Body of pancreas (tissue), 4 donors: Measurements from ENCODE around the gene FRG2B.

Source experiments
- POLR2A ChIP-seq, 3 donors: fragments of 450-650 bp; IDR thresholded peaks; one replicate each; pipeline ENCODE4 v1.6.1; 2016; ENCODE audit warnings: antibody characterized with exemption in 3 of 3, mild to moderate bottlenecking in 2 of 3
- TF ChIP-seq, protein P1 (sequence below), 7 experiments: fragments of 450-650 bp in 4 of 7; fragments of 200-600 bp in 3 of 7; sonication (generic) in 3 of 7; IDR thresholded peaks; one replicate each; pipeline ENCODE4 v1.5.1; 2016 to 2019; ENCODE audit warnings: antibody characterized with exemption in 7 of 7

DNA sequence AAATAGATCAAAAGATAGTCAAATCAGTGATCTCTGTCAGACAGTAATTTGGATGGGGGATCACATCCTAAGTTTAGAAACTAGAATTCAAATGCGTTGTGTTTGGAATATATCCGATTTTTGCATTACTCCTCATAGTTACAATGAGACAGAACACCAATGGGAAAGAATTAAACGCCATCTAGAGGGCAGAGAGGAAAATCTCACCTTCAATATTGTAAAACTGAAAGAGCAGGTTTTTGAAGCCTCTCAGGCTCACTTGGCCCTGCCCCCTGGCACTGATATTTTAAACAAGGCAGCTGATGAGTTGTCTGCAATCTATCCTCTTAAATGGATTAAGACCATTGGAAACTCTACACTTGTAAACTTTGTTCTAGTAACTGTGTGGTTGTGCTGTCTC is 17.7 kb downstream of the FRG2B start:
- TF ChIP-seq, protein P1, sequence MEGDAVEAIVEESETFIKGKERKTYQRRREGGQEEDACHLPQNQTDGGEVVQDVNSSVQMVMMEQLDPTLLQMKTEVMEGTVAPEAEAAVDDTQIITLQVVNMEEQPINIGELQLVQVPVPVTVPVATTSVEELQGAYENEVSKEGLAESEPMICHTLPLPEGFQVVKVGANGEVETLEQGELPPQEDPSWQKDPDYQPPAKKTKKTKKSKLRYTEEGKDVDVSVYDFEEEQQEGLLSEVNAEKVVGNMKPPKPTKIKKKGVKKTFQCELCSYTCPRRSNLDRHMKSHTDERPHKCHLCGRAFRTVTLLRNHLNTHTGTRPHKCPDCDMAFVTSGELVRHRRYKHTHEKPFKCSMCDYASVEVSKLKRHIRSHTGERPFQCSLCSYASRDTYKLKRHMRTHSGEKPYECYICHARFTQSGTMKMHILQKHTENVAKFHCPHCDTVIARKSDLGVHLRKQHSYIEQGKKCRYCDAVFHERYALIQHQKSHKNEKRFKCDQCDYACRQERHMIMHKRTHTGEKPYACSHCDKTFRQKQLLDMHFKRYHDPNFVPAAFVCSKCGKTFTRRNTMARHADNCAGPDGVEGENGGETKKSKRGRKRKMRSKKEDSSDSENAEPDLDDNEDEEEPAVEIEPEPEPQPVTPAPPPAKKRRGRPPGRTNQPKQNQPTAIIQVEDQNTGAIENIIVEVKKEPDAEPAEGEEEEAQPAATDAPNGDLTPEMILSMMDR (IDR thresholded peaks at IDR 0.05) = peak; percentile 10 to 61 (median 48)
- no peak for TF ChIP-seq POLR2A (IDR thresholded peaks at IDR 0.05)
